22Rv1 (cell line): ENCODE data around the gene SESN2.

Experiments used
- CTCF ChIP-seq: fragments of 450-650 bp; IDR thresholded peaks from 2 replicates; pipeline ENCODE4 v1.5.1; 2017; ENCODE audit warnings: mild to moderate bottlenecking
- ZFX ChIP-seq: fragments of 450-650 bp; IDR thresholded peaks from 2 replicates; pipeline ENCODE4 v1.6.1; 2017; ENCODE audit warnings: antibody characterized with exemption, borderline replicate concordance

GRCh38 chr1:28302247-28302646 lies 42.9 kb downstream of the SESN2 start:
- TF ChIP-seq CTCF (no peak), ZFX (no peak)
